Astrocyte (in vitro differentiated cells and primary cell): ENCODE measurements around the gene LIF. TPM values are rescaled to one million over a fixed set of nuclear protein-coding genes. Genes with fewer than 3 reads are reported as not detected.

Experiments used
- DNase-seq: peaks from one replicate; pipeline ENCODE4 v3.0.0-alpha.2; 2010; ENCODE audit warnings: low read depth
- FAIRE-seq: peaks from 2 replicates; lab custom pipeline; 2011; peaks lifted over from hg19 to GRCh38; lab: Jason Lieb, UNC
- H2AFZ ChIP-seq: 2 replicates; pipeline ENCODE4 v1.6.0; 2012; ENCODE audit warnings: low read depth, low read length, inconsistent platforms
- H3K27ac ChIP-seq: 2 replicates; pipeline ENCODE4 v1.5.1; 2011; ENCODE audit warnings: low read depth, low read length, inconsistent platforms
- H3K27me3 ChIP-seq: 2 replicates; pipeline ENCODE4 v1.6.0; 2011; ENCODE audit warnings: low read length, inconsistent platforms; ENCODE audit not compliant: insufficient read depth
- H3K36me3 ChIP-seq: 2 replicates; pipeline ENCODE4 v1.5.1; 2011; ENCODE audit warnings: low read length, inconsistent platforms; ENCODE audit not compliant: insufficient read depth
- H3K4me1 ChIP-seq: 2 replicates; pipeline ENCODE4 v1.5.1; 2011; ENCODE audit warnings: low read length, inconsistent platforms; ENCODE audit not compliant: insufficient read depth
- H3K4me2 ChIP-seq: 2 replicates; pipeline ENCODE4 v1.6.0; 2012; ENCODE audit warnings: low read length, inconsistent platforms
- H3K4me3 ChIP-seq: 2 replicates; pipeline ENCODE4 v1.5.1; 2011; ENCODE audit warnings: low read depth, mild to moderate bottlenecking, low read length, inconsistent platforms; ENCODE audit not compliant: insufficient read depth
- H3K79me2 ChIP-seq: 2 replicates; pipeline ENCODE4 v1.6.0; 2012; ENCODE audit warnings: mild to moderate bottlenecking, low read length, inconsistent platforms; ENCODE audit not compliant: insufficient read depth
- H3K9ac ChIP-seq: 2 replicates; pipeline ENCODE4 v1.6.0; 2012; ENCODE audit warnings: mild to moderate bottlenecking, low read length, inconsistent platforms
- H3K9me3 ChIP-seq: 2 replicates; pipeline ENCODE4 v1.5.1; 2012; ENCODE audit warnings: low read depth, mild to moderate bottlenecking, low read length, inconsistent platforms; ENCODE audit not compliant: insufficient read depth
- H4K20me1 ChIP-seq: 2 replicates; pipeline ENCODE4 v1.6.0; 2012; ENCODE audit warnings: low read length, inconsistent platforms; ENCODE audit not compliant: insufficient read depth
- H3K27ac Mint-ChIP-seq: one replicate; pipeline ENCODE4 v1.8.0; 2021; ENCODE audit warnings: mild to moderate bottlenecking, mixed read lengths; ENCODE audit not compliant: unreplicated experiment
- H3K27me3 Mint-ChIP-seq: one replicate; pipeline ENCODE4 v1.8.0; 2021; ENCODE audit warnings: low read depth, mixed read lengths; ENCODE audit not compliant: unreplicated experiment
- H3K36me3 Mint-ChIP-seq: one replicate; pipeline ENCODE4 v1.8.0; 2021; ENCODE audit warnings: low read depth, mixed read lengths; ENCODE audit not compliant: unreplicated experiment
- H3K4me1 Mint-ChIP-seq: one replicate; pipeline ENCODE4 v1.8.0; 2021; ENCODE audit warnings: low read depth, mixed read lengths; ENCODE audit not compliant: unreplicated experiment
- H3K4me3 Mint-ChIP-seq: one replicate; pipeline ENCODE4 v1.8.0; 2021; ENCODE audit warnings: mild to moderate bottlenecking, moderate library complexity, mixed read lengths; ENCODE audit not compliant: unreplicated experiment
- H3K9me3 Mint-ChIP-seq: one replicate; pipeline ENCODE4 v1.8.0; 2021; ENCODE audit warnings: mild to moderate bottlenecking, mixed read lengths; ENCODE audit not compliant: unreplicated experiment
- CTCF ChIP-seq: IDR thresholded peaks from 2 replicates; pipeline ENCODE4 v1.5.1; 2011; ENCODE audit warnings: low read depth, mild to moderate bottlenecking, inconsistent platforms, low read length, moderate library complexity; ENCODE audit not compliant: insufficient read depth
- total RNA-seq: library from RNA; stranded (reverse); gene quantifications from 2 replicates; pipeline ENCODE4 v1.2.1, GENCODE V29; 2021

LIF gene
- total RNA-seq, 1 donor from 2014 or later, result 63.3 TPM

- Mint-ChIP-seq H3K36me3 (no peaks in the 10 kb centered on the region), H3K27ac (peak overlapping the region; percentile 13), H3K4me3 (no peak overlapping the region), H3K9me3 (no peaks in the 10 kb centered on the region), H3K4me1 (peaks cover 58% of the 10 kb centered on the region), H3K27me3 (no peaks in the 10 kb centered on the region)
- Histone ChIP-seq H3K4me3 (no peak overlapping the region), H3K4me1 (peaks cover 25% of the 10 kb centered on the region), H3K36me3 (no peaks in the 10 kb centered on the region), H3K9ac (peak overlapping the region; percentile 5), H4K20me1 (no peaks in the 10 kb centered on the region), H2AFZ (no peak overlapping the region), H3K27ac (no peak overlapping the region), H3K79me2 (no peaks in the 10 kb centered on the region), H3K27me3 (no peaks in the 10 kb centered on the region), H3K9me3 (no peaks in the 10 kb centered on the region), H3K4me2 (peak overlapping the region; percentile 5)
- no peak for FAIRE-seq
- TF ChIP-seq CTCF, result no peak
- no peak for DNase-seq
Observed at GRCh38 chr22:30190574-30190973, 56.0 kb downstream of the LIF start.

Other genes with a start within 250 kb of the LIF start
- gene HORMAD2, start 166.3 kb downstream of the LIF start, total RNA-seq, result not detected in 2 replicates
- gene OSM, start 20.1 kb upstream of the LIF start, total RNA-seq, result not detected in 2 replicates
- gene CASTOR1, start 42.7 kb upstream of the LIF start, total RNA-seq, result 15.2 and 16.2 TPM in 2 replicates
- gene TBC1D10A, start 80.2 kb upstream of the LIF start, total RNA-seq, result 32.7 and 33.3 TPM in 2 replicates
- 134 and 139 TPM in 2 replicates for gene SF3A1, start 110.1 kb upstream of the LIF start, total RNA-seq
- gene CCDC157, start 110.2 kb upstream of the LIF start, total RNA-seq, result 2.9 and 3.2 TPM in 2 replicates
- gene RNF215, start 140.7 kb upstream of the LIF start, total RNA-seq, result 24.5 and 28.5 TPM in 2 replicates
- 14.5 and 19.5 TPM in 2 replicates for gene SEC14L2, start 150.3 kb upstream of the LIF start, total RNA-seq
- 10.6 and 13.0 TPM in 2 replicates for gene MTFP1, start 179.0 kb upstream of the LIF start, total RNA-seq
- gene SEC14L3, start 225.3 kb upstream of the LIF start, total RNA-seq, result not detected in 2 replicates